Measurements from ENCODE around the gene GALNT14.

DNA sequence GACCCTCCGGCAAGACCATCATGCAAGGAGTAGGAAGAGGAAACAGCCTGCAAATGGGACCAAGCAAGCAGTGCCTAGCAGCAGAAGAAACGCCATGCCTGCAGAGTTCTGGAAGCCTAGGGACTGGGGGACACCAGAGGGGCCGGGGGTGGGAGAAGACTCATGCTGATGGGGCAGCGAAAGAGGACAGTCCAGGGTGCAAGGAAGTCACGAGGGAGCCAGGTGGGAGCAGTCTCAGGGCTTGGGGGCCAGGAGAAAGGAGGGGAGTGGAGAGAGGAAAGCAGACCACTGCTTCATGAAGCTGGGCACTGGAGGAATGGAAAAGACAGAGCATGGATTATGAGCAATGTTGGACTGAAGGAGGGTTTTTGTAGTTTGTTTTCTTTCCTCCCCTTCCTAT, 211.6 kb downstream of the GALNT14 start:
- TF ChIP-seq, protein P1, sequence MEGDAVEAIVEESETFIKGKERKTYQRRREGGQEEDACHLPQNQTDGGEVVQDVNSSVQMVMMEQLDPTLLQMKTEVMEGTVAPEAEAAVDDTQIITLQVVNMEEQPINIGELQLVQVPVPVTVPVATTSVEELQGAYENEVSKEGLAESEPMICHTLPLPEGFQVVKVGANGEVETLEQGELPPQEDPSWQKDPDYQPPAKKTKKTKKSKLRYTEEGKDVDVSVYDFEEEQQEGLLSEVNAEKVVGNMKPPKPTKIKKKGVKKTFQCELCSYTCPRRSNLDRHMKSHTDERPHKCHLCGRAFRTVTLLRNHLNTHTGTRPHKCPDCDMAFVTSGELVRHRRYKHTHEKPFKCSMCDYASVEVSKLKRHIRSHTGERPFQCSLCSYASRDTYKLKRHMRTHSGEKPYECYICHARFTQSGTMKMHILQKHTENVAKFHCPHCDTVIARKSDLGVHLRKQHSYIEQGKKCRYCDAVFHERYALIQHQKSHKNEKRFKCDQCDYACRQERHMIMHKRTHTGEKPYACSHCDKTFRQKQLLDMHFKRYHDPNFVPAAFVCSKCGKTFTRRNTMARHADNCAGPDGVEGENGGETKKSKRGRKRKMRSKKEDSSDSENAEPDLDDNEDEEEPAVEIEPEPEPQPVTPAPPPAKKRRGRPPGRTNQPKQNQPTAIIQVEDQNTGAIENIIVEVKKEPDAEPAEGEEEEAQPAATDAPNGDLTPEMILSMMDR (IDR thresholded peaks at IDR 0.05; ENCODE audit: low read length) = no peak
- no peak for TF ChIP-seq EZH2 (optimal IDR thresholded peaks at IDR 0.05; ENCODE audit: low read depth, low read length)
